ENCODE results near the gene CD99L2. TPM values are rescaled to one million over a fixed set of nuclear protein-coding genes. Genes with fewer than 3 reads are reported as not detected.
A peak's percentile ranks its signal among the peaks of the same experiment; 100 is the strongest.

Gene CD99L2
- total and polyA plus RNA-seq, 2 of the 8 experiments (the other 6 are each of a cell fraction or from before 2014, with no cell fraction given): 8.0 to 8.5 TPM

- TF ChIP-seq, protein P1, sequence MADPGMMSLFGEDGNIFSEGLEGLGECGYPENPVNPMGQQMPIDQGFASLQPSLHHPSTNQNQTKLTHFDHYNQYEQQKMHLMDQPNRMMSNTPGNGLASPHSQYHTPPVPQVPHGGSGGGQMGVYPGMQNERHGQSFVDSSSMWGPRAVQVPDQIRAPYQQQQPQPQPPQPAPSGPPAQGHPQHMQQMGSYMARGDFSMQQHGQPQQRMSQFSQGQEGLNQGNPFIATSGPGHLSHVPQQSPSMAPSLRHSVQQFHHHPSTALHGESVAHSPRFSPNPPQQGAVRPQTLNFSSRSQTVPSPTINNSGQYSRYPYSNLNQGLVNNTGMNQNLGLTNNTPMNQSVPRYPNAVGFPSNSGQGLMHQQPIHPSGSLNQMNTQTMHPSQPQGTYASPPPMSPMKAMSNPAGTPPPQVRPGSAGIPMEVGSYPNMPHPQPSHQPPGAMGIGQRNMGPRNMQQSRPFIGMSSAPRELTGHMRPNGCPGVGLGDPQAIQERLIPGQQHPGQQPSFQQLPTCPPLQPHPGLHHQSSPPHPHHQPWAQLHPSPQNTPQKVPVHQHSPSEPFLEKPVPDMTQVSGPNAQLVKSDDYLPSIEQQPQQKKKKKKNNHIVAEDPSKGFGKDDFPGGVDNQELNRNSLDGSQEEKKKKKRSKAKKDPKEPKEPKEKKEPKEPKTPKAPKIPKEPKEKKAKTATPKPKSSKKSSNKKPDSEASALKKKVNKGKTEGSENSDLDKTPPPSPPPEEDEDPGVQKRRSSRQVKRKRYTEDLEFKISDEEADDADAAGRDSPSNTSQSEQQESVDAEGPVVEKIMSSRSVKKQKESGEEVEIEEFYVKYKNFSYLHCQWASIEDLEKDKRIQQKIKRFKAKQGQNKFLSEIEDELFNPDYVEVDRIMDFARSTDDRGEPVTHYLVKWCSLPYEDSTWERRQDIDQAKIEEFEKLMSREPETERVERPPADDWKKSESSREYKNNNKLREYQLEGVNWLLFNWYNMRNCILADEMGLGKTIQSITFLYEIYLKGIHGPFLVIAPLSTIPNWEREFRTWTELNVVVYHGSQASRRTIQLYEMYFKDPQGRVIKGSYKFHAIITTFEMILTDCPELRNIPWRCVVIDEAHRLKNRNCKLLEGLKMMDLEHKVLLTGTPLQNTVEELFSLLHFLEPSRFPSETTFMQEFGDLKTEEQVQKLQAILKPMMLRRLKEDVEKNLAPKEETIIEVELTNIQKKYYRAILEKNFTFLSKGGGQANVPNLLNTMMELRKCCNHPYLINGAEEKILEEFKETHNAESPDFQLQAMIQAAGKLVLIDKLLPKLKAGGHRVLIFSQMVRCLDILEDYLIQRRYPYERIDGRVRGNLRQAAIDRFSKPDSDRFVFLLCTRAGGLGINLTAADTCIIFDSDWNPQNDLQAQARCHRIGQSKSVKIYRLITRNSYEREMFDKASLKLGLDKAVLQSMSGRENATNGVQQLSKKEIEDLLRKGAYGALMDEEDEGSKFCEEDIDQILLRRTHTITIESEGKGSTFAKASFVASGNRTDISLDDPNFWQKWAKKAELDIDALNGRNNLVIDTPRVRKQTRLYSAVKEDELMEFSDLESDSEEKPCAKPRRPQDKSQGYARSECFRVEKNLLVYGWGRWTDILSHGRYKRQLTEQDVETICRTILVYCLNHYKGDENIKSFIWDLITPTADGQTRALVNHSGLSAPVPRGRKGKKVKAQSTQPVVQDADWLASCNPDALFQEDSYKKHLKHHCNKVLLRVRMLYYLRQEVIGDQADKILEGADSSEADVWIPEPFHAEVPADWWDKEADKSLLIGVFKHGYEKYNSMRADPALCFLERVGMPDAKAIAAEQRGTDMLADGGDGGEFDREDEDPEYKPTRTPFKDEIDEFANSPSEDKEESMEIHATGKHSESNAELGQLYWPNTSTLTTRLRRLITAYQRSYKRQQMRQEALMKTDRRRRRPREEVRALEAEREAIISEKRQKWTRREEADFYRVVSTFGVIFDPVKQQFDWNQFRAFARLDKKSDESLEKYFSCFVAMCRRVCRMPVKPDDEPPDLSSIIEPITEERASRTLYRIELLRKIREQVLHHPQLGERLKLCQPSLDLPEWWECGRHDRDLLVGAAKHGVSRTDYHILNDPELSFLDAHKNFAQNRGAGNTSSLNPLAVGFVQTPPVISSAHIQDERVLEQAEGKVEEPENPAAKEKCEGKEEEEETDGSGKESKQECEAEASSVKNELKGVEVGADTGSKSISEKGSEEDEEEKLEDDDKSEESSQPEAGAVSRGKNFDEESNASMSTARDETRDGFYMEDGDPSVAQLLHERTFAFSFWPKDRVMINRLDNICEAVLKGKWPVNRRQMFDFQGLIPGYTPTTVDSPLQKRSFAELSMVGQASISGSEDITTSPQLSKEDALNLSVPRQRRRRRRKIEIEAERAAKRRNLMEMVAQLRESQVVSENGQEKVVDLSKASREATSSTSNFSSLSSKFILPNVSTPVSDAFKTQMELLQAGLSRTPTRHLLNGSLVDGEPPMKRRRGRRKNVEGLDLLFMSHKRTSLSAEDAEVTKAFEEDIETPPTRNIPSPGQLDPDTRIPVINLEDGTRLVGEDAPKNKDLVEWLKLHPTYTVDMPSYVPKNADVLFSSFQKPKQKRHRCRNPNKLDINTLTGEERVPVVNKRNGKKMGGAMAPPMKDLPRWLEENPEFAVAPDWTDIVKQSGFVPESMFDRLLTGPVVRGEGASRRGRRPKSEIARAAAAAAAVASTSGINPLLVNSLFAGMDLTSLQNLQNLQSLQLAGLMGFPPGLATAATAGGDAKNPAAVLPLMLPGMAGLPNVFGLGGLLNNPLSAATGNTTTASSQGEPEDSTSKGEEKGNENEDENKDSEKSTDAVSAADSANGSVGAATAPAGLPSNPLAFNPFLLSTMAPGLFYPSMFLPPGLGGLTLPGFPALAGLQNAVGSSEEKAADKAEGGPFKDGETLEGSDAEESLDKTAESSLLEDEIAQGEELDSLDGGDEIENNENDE (IDR thresholded peaks at IDR 0.05; ENCODE audit: insufficient replicate concordance, low read length): peak; percentile 56
- TF ChIP-seq ATF2 (IDR thresholded peaks at IDR 0.05; ENCODE audit: low read length): peak; percentile 55; the same call in 1 of the 2 replicates
- TF ChIP-seq ATF3 (IDR thresholded peaks at IDR 0.05; ENCODE audit: insufficient read depth, low read depth, low read length): no peak
- no peak for TF ChIP-seq CBX5 (IDR thresholded peaks at IDR 0.05; ENCODE audit: low read depth, low read length)
- no peak for TF ChIP-seq EZH2 (IDR thresholded peaks at IDR 0.05; ENCODE audit: low read depth, low read length, severe bottlenecking)
- peak; percentile 14 for TF ChIP-seq TAF7 (optimal IDR thresholded peaks at IDR 0.05; ENCODE audit: borderline replicate concordance, low read depth, low read length)
- TF ChIP-seq KDM5A (IDR thresholded peaks at IDR 0.05; ENCODE audit: low read length): no peak
Measured at GRCh38 chrX:150902434-150903109, 4.1 kb upstream of the CD99L2 start (continued).
